Ammon's horn (tissue), 1 donor: Measurements from ENCODE around the gene BBIP1.

Experiments
- DNase-seq: peaks from one replicate; pipeline ENCODE4 v3.0.0-alpha.2; 2016; ENCODE audit warnings: low spot score

The BBIP1 gene

GRCh38 chr10:110862961-110863360 is 56.0 kb downstream of the BBIP1 start:
- no peak for DNase-seq

DNA sequence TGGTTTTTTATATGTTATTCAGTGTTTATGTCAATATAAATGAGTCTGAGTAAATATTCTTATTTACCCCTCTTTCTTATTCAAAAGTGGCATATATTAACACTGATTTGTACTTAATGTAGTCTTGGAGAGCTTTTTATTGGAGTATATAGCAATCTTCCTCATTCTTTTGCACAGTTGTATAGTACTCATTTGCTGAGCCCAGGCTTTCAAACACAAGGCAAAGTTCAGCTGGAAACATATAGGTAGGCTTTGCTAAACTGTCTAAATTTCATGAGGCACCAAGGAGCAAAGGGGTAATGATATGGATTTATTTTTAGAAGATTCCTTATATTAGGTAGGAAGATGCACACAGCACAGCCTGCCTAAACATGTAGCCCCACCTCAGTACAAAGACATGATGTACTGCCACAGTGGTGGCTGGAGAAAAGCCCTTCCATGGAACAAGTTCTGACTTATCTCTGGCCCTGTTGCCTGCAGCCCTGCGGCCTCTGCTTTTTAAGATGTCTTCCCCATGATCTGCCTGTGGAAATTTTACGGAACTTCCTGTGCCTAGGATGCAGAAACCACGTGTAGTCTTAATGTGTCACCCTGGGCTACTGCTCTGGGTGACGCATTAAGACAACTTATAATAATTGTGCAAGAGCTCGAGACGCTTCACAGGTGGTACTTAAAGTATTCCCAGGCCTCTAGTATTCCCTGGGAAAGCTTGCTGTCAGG is 56.9 kb downstream of the BBIP1 start:
- no peak for DNase-seq

- DNase-seq: no peak
Observed at GRCh38 chr10:110861476-110861875, 57.5 kb downstream of the BBIP1 start.

DNA sequence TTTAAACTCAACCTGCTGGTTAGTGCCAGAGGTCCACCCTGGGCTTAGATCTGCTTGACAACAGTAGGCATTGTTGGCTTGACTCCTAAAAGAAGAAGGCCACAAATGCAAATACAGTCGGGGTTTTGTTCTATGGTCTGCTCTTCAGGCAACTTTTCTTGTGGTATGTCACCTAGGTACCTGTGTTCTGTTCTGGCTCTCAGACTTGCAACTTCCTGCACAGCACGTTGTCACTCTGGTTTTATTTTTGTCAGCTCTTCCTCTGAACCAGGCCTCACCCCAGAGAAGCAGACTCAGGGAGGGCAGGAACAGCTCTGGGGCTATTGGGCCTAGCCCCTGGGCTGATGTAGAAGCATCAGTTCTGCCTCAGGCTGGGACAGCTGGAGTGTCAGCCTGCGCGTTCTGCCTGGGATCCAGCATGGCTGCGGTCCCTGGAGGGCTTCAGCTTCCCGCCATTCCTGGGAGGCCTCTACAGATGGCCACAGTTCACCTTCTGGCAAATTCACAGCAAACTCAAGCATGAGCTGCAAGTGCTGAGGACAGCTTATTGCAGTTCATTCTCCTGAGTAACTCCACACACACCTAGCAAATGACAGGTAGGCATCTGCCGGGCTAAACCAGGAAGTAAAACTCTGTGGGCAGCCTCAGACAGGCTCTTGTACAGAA is 58.3 kb downstream of the BBIP1 start:
- no peak for DNase-seq

GRCh38 chr10:110859973-110860376 is 59.0 kb downstream of the BBIP1 start:
- DNase-seq: peak; percentile 47

GRCh38 chr10:110859206-110859972 is 59.6 kb downstream of the BBIP1 start:
- DNase-seq: no peak

DNA sequence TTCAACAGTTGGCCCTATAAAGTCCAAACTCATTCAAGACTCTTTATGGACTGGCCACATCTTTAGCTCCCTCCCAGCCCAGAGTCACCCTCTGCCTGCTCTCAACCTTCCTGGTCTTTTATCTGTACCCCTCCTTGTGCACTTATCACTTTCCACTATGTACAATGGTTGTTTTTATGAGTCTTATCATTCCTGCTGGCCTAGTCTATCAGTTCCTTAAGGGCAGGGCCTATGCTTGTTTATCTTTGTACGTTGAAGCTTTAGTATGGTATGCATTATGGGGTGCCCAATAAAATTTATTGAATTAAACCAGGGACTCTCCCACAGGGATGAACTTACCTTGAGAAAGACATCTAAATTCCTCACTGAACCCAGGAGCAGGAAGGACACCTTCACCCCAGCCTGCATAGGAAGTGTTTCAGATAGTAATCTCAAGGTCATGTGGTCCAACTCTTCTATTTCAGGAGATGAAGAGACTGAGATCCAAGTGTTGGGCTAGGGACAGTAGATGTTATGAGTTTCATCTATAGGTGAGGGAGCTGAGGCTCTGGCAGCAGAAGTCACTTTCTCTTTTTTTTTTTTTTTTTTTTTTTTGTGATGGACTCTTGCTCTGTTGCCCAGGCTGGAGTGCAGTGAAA is 60.6 kb downstream of the BBIP1 start:
- no peak for DNase-seq

- peak; percentile 57 for DNase-seq
Observed at GRCh38 chr10:110857265-110858171, 61.5 kb downstream of the BBIP1 start.

DNA sequence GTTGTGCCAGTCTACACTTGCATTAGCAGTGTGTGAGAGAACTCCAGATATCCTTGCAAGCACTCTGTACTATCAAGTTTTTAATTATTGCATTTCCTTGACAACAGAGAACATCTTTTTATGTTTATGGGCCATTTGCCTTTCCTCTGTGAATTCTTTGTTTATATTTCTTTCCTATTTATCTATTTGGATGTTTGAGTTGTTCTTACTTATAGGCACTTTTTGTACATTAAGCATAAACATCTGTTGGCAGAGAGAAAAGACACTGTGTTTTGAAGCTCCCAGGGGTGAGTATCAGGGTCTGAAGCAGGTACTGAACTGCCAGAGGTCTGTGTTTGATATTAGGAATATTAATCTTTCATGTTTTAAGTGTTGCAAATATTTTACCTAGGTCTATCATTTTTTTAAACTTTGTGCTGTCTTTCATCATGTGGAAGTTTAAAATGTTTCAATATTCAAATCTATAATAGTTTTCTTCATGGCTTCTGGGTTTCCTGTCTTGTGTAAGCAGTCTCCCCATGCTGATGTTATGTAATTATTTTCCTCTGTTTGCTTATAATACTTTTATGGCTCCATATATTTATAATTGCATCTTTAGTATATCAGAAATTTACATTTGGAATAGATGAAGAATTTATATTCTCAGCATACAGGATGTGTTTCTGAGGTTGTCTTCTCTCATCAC is 64.9 kb downstream of the BBIP1 start:
- DNase-seq: no peak

DNA sequence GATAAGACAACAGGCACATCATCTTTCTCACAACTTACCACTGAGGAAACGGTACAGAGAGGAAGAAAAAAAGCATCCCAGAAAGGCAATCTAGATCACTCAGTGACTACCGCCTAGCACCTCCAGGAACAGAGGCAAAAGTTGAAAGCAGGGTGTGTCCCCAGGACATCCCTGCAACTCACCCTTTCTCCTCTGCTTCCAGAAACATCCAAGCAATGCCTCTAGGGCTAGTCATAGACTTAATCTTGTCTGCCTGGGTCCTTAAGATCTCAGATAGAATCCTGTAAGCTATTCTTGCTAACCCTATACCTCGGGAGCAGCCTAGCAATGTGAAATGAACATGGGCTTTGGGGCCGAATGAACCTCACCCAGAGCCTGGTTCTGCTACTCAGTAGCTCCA is 66.0 kb downstream of the BBIP1 start:
- no peak for DNase-seq

GRCh38 chr10:110852255-110852896 is 66.6 kb downstream of the BBIP1 start:
- no peak for DNase-seq

GRCh38 chr10:110851020-110851612 is 67.9 kb downstream of the BBIP1 start:
- no peak for DNase-seq

DNA sequence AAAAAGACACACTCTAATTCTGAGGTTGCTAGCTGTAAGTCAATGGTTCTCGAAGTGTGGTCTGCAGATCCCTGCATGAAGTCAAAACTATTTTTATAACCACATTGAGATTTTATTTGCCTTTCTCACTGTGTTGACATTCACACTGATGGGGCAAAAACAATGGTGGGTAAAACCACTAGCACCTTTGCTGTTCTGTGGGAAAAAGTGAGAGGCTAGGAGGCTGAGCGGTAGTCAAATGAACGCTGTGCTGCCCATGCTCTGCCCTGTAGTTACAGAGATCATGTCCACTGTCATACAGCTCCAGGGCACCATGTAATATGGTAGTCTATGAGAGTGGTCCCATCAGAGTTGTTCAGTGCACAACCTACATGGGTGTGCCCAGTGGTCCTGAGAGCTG is 68.9 kb downstream of the BBIP1 start:
- no peak for DNase-seq
